GM23338 (cell line): ENCODE data around the gene PRPF19.

Experiments used
- CREB1 ChIP-seq: fragments of 250-450 bp; sonication (Bioruptor Pico); IDR thresholded peaks from 2 replicates; pipeline ENCODE4 v1.5.0; 2020; ENCODE audit warnings: low read depth, mild to moderate bottlenecking, moderate library complexity
- CTCF ChIP-seq, 2 experiments: fragments of 200-600 bp in 1 of 2; sonication (generic) in 1 of 2; conservative IDR thresholded peaks; 2 replicates each; pipeline versions ENCODE4 v1.5.1 to v1.6.1; 2016 to 2017; ENCODE audit warnings: antibody characterized with exemption in 2 of 2, low read depth in 2 of 2, mild to moderate bottlenecking in 2 of 2, moderate library complexity in 1 of 2
- EZH2 ChIP-seq: fragments of 200-600 bp; sonication (generic); IDR thresholded peaks from one replicate; pipeline ENCODE4 v1.8.0; 2017; ENCODE audit warnings: antibody characterized with exemption, mild to moderate bottlenecking, low read depth; ENCODE audit not compliant: unreplicated experiment
- EZH2phosphoT487 ChIP-seq: fragments of 200-600 bp; sonication (generic); IDR thresholded peaks from one replicate; pipeline ENCODE4 v1.8.1; 2018; ENCODE audit warnings: antibody characterized with exemption; ENCODE audit not compliant: unreplicated experiment
- JUNB ChIP-seq: IDR thresholded peaks from one replicate; pipeline ENCODE4 v1.6.1; 2016; ENCODE audit warnings: antibody characterized with exemption; ENCODE audit not compliant: unreplicated experiment
- POLR2AphosphoS5 ChIP-seq: IDR thresholded peaks from 2 replicates; pipeline ENCODE4 v1.6.1; 2016; ENCODE audit warnings: antibody characterized with exemption, low read depth
- REST ChIP-seq: IDR thresholded peaks from one replicate; pipeline ENCODE4 v1.6.1; 2018; ENCODE audit warnings: antibody characterized with exemption; ENCODE audit not compliant: unreplicated experiment
- STAT1 ChIP-seq: IDR thresholded peaks from one replicate; pipeline ENCODE4 v1.6.1; 2016; ENCODE audit warnings: antibody characterized with exemption; ENCODE audit not compliant: unreplicated experiment

GRCh38 chr11:60946601-60947264, 40.3 kb upstream of the PRPF19 start:
- TF ChIP-seq CTCF (conservative IDR thresholded peaks at IDR 0.05; ENCODE audit: low read depth in 2 of 2) (no peak), POLR2AphosphoS5 (no peak), EZH2phosphoT487 (no peak), REST (no peak), EZH2 (no peak), STAT1 (no peak), CREB1 (CRISPR knock-in tag) (no peak), JUNB (no peak)
